Activated naive CD8-positive, alpha-beta T cell treated with anti-CD3 and anti-CD28 coated beads for 36 hours (primary cell): ENCODE results near the gene LMAN2L. TPM values are rescaled to one million over a fixed set of nuclear protein-coding genes. Genes with fewer than 3 reads are reported as not detected.
A peak's percentile ranks its signal among the peaks of the same experiment; 100 is the strongest.

ENCODE experiments used
- DNase-seq: peaks from one replicate; pipeline ENCODE4 v3.0.0; 2021
- H3K27ac Mint-ChIP-seq: one replicate; pipeline ENCODE4 v1.8.0; 2022; ENCODE audit warnings: mild to moderate bottlenecking, moderate library complexity, mixed read lengths
- H3K27me3 Mint-ChIP-seq: one replicate; pipeline ENCODE4 v1.8.0; 2022; ENCODE audit warnings: mild to moderate bottlenecking, mixed read lengths
- H3K36me3 Mint-ChIP-seq: one replicate; pipeline ENCODE4 v1.8.0; 2021; ENCODE audit warnings: mild to moderate bottlenecking, mixed read lengths
- H3K4me1 Mint-ChIP-seq: one replicate; pipeline ENCODE4 v1.8.0; 2021; ENCODE audit warnings: mixed read lengths
- H3K4me3 Mint-ChIP-seq: one replicate; pipeline ENCODE4 v1.8.0; 2022; ENCODE audit warnings: mild to moderate bottlenecking, moderate library complexity, mixed read lengths
- H3K9me3 Mint-ChIP-seq: one replicate; pipeline ENCODE4 v1.8.0; 2022; ENCODE audit warnings: mixed read lengths
- total RNA-seq, 2 experiments: library from RNA; stranded (reverse); gene quantifications; one replicate each; pipeline ENCODE4 v1.2.3, GENCODE V29; 2021

The LMAN2L gene
- total RNA-seq, 2 experiments from 2014 or later, result 4.5 to 5.2 TPM

DNA sequence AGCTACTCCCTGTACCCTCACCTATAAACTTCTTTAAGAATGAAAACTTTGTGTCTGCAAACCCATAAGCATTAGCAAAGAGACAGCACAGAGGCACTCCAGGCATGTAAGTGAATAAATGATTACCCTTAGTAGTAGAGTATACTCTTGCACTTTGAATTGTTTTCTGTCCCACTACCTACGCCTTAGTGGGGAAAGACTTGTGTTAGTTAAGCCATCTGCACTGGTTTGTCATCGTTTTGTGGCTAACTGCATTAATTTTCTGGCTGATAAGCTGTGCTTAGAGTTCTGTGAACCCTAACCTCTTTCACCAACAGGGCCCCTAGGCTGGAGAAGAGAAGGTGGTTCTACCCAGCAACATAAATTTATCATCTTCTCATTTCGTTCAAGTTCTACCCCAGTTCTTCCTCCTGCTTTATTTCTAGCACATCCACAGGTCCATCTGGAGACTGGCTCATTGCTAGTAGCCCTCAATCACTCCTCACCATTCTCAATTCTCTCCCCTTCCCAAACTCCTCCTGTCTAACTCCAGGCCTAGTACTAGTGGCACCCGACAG is 710 bp downstream of the LMAN2L start:
- no peak for DNase-seq
- Mint-ChIP-seq H3K27me3 (no peaks in the 10 kb centered on the region), H3K4me3 (peak overlapping the region; percentile 96), H3K36me3 (no peaks in the 10 kb centered on the region), H3K4me1 (peaks cover 20% of the 10 kb centered on the region), H3K27ac (peak overlapping the region; percentile 85), H3K9me3 (no peaks in the 10 kb centered on the region)

DNA sequence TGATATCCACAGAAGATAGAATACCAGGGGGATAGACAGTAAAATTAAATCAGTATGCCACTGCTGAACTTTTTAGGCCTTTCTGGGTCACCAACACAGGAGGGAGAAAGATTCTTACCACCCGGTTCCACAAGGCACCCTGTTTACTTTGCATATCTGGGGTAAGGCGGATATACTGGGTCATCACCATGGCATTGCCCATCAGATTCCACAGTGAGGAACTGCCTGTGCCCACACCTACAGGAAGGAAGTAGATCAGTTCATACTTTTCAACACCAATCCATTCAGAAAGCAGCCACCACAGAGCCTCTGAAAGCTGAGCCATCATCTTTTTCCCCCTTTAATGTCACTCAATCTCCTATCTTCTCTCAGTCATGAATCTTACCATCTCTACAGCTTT is 2.0 kb downstream of the LMAN2L start:
- Mint-ChIP-seq H3K27me3 (no peaks in the 10 kb centered on the region), H3K36me3 (peaks cover 6% of the 10 kb centered on the region), H3K9me3 (no peaks in the 10 kb centered on the region), H3K4me1 (peaks cover 20% of the 10 kb centered on the region), H3K27ac (no peak overlapping the region), H3K4me3 (no peak overlapping the region)
- no peak for DNase-seq

- Mint-ChIP-seq H3K9me3 (no peaks in the 10 kb centered on the region), H3K4me3 (no peak overlapping the region), H3K27ac (no peak overlapping the region), H3K27me3 (no peaks in the 10 kb centered on the region), H3K36me3 (peaks cover 6% of the 10 kb centered on the region), H3K4me1 (peaks cover 20% of the 10 kb centered on the region)
- DNase-seq, result no peak
Observed at GRCh38 chr2:96737251-96737650, 2.6 kb downstream of the LMAN2L start.

DNA sequence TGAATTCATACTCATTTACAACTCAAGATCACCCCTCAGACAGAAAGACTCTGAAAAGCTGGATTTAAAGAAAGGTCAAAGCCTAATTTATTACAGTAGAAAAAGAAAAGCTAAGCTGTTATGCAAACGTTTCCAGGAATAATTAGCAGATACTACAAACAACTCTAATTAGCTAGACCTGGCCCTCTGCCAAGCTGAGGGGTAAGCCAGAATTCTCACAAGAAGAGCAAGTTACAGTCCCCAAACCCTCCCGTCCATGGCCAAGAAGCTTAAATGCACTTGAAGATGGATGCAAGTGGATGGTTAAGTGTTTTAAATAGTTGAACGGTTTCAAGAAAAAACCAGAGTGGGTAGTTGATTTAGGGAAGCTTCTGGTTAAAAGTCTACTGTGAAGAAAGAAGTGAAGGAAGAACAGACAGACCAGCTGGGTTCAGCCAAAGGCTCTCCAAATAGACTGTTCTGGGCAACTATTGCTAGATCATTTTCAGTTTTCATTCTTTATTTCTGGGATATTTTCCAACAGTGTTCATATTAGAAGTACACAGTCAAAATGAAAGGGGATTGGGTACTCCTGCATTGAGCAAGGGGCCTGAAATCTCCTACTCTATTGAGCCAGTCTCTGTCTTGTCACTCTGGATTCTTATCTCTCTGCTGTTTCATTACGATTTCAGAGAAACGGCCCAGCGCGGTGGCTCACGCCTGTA is 4.8 kb downstream of the LMAN2L start:
- H3K27me3 Mint-ChIP-seq, result no peaks in the 10 kb centered on the region
- H3K4me1 Mint-ChIP-seq, result peaks cover 14% of the 10 kb centered on the region

DNA sequence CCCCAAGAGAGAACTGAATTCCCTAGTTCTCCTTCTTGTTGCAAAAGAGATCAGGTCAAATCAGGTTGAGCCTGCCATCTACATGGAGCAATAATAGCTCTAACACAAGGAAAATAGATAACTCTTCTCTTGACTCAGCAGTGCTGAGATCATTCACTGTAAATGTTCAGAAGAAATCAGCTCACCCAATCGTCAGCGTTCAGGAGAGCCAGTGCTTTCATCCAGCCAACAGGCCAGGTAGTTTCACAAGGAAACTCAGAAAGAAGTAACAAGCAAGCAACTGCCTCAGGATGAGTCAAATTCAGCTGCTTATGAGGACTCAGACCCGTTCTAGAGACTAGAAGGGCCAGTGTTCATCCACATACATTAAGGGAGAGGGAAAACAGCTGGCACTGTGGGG is 5.9 kb downstream of the LMAN2L start:
- Mint-ChIP-seq H3K27me3 (no peaks in the 10 kb centered on the region), H3K36me3 (peaks cover 12% of the 10 kb centered on the region), H3K27ac (no peak overlapping the region), H3K4me1 (peaks cover 9% of the 10 kb centered on the region), H3K9me3 (no peaks in the 10 kb centered on the region), H3K4me3 (no peak overlapping the region)
- DNase-seq, result no peak

More for the DNA sequence above, 4.8 kb downstream of the LMAN2L start:
- Mint-ChIP-seq H3K9me3 (no peaks in the 10 kb centered on the region), H3K4me3 (no peak overlapping the region), H3K36me3 (peaks cover 12% of the 10 kb centered on the region), H3K27ac (no peak overlapping the region)
- DNase-seq, result no peak

DNA sequence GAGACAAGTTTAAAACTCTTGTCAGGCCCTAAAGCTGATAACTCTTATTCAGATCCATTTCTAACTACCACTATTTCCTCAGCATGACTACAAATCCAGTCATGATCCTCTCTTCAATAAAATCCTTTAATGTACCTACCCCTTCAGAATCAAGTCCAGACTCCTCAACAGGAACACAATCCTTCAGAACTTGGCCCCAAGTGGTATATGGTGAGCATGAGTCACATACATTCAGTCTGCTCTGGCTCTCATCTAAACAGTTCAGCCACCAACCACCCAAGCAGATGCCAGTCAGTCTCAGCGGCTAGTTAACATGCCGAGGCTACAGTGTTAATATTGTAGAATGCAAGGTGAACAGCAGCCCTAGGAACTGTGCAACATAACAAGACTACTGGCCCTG is 9.7 kb downstream of the LMAN2L start:
- Mint-ChIP-seq H3K4me3 (no peak overlapping the region), H3K36me3 (peaks cover 21% of the 10 kb centered on the region), H3K4me1 (no peaks in the 10 kb centered on the region), H3K27ac (no peak overlapping the region), H3K9me3 (no peaks in the 10 kb centered on the region), H3K27me3 (no peaks in the 10 kb centered on the region)
- DNase-seq, result no peak

GRCh38 chr2:96729748-96730147 is 10.1 kb downstream of the LMAN2L start:
- Mint-ChIP-seq H3K4me1 (no peaks in the 10 kb centered on the region), H3K27ac (no peak overlapping the region), H3K9me3 (no peaks in the 10 kb centered on the region), H3K4me3 (no peak overlapping the region), H3K36me3 (peaks cover 21% of the 10 kb centered on the region), H3K27me3 (no peaks in the 10 kb centered on the region)
- no peak for DNase-seq

GRCh38 chr2:96727431-96727830 is 12.4 kb downstream of the LMAN2L start:
- Mint-ChIP-seq H3K9me3 (no peaks in the 10 kb centered on the region), H3K27ac (no peak overlapping the region), H3K4me1 (no peaks in the 10 kb centered on the region), H3K36me3 (peaks cover 19% of the 10 kb centered on the region), H3K4me3 (no peak overlapping the region), H3K27me3 (no peaks in the 10 kb centered on the region)
- no peak for DNase-seq

GRCh38 chr2:96726131-96726530 is 13.7 kb downstream of the LMAN2L start:
- H3K27me3 Mint-ChIP-seq, result no peaks in the 10 kb centered on the region
- no peak for DNase-seq
- no peak overlapping the region for H3K4me3 Mint-ChIP-seq
- peaks cover 1% of the 10 kb centered on the region for H3K4me1 Mint-ChIP-seq
- H3K27ac Mint-ChIP-seq, result no peak overlapping the region
- H3K9me3 Mint-ChIP-seq, result no peaks in the 10 kb centered on the region
- H3K36me3 Mint-ChIP-seq, result peaks cover 18% of the 10 kb centered on the region

- Mint-ChIP-seq H3K4me1 (no peaks in the 10 kb centered on the region), H3K27me3 (no peaks in the 10 kb centered on the region), H3K36me3 (no peaks in the 10 kb centered on the region), H3K9me3 (no peaks in the 10 kb centered on the region), H3K27ac (no peak overlapping the region), H3K4me3 (no peak overlapping the region)
- DNase-seq, result no peak
Observed at GRCh38 chr2:96716388-96716787, 23.5 kb downstream of the LMAN2L start.

DNA sequence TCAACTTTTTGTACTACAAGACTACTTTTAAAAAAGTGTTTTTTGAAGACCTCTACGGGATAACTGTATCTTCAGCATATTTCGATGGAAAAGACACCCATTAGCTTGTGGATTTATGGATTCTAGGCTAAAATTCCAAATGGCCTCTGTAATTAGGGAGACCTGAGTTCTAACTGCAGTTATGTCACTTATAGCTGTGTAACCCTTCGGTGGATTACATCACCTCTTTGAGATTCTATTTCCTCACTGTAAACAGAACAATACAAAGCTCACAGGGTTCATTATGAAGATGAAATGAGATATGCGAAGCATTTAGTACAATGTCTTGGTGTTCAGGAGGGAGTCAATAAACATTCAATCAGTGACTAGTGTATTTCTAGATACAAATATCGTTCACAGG is 24.2 kb downstream of the LMAN2L start:
- H3K27ac Mint-ChIP-seq, result no peak overlapping the region
- H3K9me3 Mint-ChIP-seq, result no peaks in the 10 kb centered on the region
- DNase-seq, result no peak
- no peaks in the 10 kb centered on the region for H3K4me1 Mint-ChIP-seq
- peaks cover 5% of the 10 kb centered on the region for H3K36me3 Mint-ChIP-seq
- H3K27me3 Mint-ChIP-seq, result no peaks in the 10 kb centered on the region
- no peak overlapping the region for H3K4me3 Mint-ChIP-seq

GRCh38 chr2:96710985-96711384 is 28.9 kb downstream of the LMAN2L start:
- Mint-ChIP-seq H3K36me3 (peaks cover 18% of the 10 kb centered on the region), H3K27ac (no peak overlapping the region), H3K4me1 (no peaks in the 10 kb centered on the region), H3K9me3 (no peaks in the 10 kb centered on the region), H3K27me3 (no peaks in the 10 kb centered on the region), H3K4me3 (no peak overlapping the region)
- DNase-seq, result no peak

- no peaks in the 10 kb centered on the region for H3K9me3 Mint-ChIP-seq
- H3K36me3 Mint-ChIP-seq, result peaks cover 10% of the 10 kb centered on the region
- H3K4me3 Mint-ChIP-seq, result no peak overlapping the region
- H3K4me1 Mint-ChIP-seq, result no peaks in the 10 kb centered on the region
- H3K27me3 Mint-ChIP-seq, result no peaks in the 10 kb centered on the region
- no peak overlapping the region for H3K27ac Mint-ChIP-seq
- no peak for DNase-seq
Observed at GRCh38 chr2:96703021-96703751, 36.7 kb downstream of the LMAN2L start.

DNA sequence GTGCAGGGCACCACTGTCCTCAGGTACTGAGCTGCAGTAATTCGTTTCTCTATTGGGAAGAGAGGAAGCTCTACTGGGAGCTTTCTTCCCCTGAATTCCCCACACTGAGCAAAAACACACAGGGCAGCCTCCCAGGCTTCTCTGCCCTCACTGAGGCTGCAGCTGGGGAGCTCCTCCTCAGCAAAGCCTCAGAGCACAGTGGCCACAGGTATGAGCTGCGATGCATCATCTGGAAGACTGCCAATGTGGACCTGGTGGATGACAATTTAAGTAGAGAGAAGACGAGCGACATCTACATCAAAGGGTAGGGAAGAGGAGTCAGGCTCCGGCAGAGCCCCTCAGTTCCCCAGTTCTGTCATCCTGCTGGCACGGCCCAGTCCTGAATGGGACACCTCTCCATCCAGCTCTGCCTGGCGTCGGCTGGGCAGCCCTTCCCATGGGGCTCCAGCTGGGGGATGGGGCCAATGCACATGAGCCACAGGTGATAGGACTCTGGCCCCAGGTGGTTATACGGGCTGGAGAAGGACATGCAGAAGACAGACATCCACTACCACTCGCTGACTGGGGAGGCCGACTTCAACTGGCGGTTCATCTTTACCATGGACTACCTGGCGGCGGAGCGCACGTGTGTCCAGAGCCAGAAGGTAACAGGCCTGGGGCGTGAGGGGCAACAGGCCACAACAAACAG is 37.6 kb downstream of the LMAN2L start:
- no peak for DNase-seq

DNA sequence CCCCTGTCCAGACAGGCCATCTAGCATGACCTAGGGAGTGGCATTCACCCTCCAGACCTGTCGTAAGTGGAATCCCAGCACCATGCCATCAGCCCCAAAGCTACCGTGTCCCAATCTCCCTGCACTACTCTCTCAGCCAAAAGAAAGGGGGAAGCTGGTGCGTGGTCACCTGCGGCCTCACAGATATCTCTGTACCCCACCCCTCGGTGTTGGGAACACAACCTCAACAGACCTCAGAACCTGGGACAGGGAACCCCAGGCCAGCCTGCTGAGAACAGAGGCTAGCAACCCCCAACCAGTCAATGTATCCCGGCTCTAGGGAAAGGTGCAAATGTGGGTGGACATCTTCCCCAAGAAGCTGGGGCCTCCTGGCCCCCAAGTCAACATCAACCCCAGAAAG is 38.2 kb downstream of the LMAN2L start:
- Mint-ChIP-seq H3K27ac (no peak overlapping the region), H3K4me3 (no peak overlapping the region), H3K36me3 (peaks cover 5% of the 10 kb centered on the region), H3K4me1 (no peaks in the 10 kb centered on the region), H3K9me3 (no peaks in the 10 kb centered on the region), H3K27me3 (no peaks in the 10 kb centered on the region)
- no peak for DNase-seq

More for the DNA sequence above, 37.6 kb downstream of the LMAN2L start:
- peaks cover 10% of the 10 kb centered on the region for H3K36me3 Mint-ChIP-seq
- no peak overlapping the region for H3K4me3 Mint-ChIP-seq
- no peaks in the 10 kb centered on the region for H3K9me3 Mint-ChIP-seq
- H3K4me1 Mint-ChIP-seq, result no peaks in the 10 kb centered on the region
- no peaks in the 10 kb centered on the region for H3K27me3 Mint-ChIP-seq
- no peak overlapping the region for H3K27ac Mint-ChIP-seq
